NK-92 treated with Interleukin-12 subunit alpha and Interleukin-12 subunit beta, amount 100 ng/mL, for 24 hours (cell line): ENCODE measurements around the gene DFFA.
A peak's percentile ranks its signal among the peaks of the same experiment; 100 is the strongest.

Experiments
- DNase-seq: peaks from one replicate; lab custom pipeline; 2025; lab: John Stamatoyannopoulos, UW

The DFFA gene, protein sequence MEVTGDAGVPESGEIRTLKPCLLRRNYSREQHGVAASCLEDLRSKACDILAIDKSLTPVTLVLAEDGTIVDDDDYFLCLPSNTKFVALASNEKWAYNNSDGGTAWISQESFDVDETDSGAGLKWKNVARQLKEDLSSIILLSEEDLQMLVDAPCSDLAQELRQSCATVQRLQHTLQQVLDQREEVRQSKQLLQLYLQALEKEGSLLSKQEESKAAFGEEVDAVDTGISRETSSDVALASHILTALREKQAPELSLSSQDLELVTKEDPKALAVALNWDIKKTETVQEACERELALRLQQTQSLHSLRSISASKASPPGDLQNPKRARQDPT

DNA sequence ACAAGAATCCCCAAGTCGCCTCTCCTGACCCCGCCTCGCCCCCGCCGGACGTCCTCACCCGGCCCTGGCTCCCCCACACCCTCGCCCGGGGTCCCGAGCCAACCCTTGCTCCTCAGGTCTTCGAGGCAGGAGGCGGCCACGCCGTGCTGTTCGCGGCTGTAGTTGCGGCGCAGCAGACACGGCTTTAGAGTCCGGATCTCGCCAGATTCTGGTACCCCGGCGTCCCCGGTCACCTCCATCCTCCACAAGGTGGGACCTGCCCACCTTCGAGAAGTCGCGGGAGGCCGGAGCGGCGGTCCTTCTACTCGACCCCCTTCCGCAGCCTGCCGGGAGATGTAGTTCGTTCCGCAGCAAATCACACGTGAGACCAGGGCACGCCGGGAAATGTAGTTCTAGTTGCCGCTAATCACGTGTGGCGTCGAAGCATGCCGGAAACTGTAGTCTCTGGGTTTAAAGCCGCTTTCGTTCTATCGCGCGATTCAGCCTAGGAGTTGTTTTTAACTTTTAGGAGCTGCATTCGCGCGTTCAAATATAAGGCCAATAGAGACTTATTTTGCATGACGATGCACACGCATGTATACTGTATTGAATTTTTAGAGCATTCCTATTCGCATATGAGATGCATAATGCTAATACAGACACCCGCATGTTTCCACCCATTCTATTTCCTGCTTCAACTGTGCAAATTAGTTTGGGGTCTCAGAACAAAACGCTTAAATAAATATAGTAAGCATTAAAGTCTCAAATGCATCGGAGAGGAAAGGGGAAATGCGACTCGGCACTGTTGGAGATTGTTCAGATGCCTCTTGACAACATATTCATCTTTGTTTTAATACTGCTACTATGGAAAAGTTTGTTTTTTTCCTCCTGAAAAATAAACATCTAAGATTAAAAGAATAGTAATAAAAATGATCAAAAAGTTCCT is at the start of gene DFFA:
Gene DFFA (minus strand): TSS at position 310 of the 925 bp plus-strand sequence. CDS start 71 bp downstream, at position 239.
- DNase-seq = peak; percentile 94

DNA sequence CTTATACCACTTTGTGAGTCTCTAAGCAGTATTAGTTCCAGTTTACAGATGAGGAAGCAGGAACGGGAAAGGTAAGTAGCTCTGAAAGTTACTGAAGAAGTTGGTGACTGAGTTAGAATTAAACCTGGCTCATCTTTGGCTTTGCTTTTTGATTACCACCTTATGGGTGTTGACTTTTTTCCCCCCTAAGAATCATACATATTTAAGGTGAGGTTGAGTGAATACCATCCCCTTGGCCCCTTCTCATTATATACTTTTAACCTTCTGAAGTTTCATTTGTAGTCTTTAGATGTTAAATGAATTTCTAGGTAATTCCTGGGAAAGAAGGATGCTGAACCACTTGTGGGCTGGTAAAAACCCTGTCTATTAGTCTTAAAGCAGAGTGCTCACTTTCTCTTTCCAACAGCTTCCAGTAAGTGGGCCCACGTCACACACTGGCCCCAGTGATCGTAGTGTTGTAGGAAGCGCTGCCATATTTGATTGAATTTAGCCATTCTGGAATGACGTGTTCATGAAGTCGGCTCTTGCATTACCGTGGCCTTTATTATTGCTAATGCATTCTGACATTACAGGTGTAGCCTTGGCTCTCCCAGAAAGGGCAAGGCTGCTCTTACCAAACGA is 49.3 kb upstream of the DFFA start:
- DNase-seq = no peak

DNA sequence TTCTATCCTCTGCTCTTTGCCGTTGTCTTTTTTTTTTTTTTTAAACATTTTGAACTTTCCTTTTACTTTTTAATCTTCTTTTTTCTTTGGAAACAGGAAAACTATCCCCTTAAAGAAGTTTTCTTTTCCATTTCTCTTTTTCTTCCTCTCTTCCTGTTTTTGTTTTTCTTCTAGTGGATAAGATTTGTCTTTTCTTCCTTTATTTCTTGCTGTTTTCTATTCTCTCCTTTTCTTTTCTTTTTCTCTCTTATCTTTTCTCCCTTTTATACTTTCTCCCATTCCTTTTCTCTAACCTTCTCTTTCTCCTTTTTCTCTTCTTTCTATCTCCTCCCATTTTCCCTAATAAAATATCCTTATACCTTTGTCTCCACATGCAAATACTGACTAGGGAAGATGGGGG is 48.6 kb upstream of the DFFA start:
- DNase-seq = no peak

- no peak for DNase-seq
These were observed 48.2 kb upstream of the DFFA start for GRCh38 chr1:10520497-10520896.

DNA sequence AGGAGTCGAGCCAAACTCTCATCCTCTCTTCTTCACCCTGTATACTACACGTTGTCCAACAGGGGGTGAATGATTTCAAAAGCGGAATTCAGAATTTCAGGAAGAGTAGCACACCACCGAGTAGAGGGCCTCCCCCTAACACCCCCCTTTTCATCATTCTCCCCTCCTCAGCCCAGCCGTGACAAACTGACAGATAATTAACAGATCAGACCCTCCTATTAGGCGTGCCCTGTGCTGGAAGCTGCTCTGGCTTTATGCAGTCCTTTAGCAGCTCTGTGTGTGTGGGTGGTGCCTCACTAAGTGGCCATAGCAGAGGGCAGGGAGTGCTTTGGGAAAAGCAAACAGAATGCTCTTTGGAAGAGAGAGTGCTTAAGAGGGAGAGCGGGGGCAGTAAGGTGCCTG is 46.7 kb upstream of the DFFA start:
- DNase-seq = no peak

DNA sequence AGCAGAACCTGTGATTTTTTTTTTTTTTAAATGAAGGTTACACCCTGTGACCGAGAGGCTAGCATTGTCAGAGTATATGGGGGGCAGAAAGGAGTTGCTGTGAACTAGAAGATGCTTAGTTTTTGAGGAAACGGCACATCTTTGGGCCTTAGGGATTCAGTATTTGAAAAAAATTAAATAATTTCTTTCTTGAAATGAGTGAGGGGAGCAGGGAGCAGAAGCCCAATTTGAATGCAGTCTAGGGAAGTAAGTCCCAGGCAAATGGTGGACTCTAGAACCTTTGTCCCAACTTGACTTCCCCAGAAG is 45.3 kb upstream of the DFFA start:
- no peak for DNase-seq

- no peak for DNase-seq
These were observed 44.8 kb upstream of the DFFA start for GRCh38 chr1:10516925-10517676.

DNA sequence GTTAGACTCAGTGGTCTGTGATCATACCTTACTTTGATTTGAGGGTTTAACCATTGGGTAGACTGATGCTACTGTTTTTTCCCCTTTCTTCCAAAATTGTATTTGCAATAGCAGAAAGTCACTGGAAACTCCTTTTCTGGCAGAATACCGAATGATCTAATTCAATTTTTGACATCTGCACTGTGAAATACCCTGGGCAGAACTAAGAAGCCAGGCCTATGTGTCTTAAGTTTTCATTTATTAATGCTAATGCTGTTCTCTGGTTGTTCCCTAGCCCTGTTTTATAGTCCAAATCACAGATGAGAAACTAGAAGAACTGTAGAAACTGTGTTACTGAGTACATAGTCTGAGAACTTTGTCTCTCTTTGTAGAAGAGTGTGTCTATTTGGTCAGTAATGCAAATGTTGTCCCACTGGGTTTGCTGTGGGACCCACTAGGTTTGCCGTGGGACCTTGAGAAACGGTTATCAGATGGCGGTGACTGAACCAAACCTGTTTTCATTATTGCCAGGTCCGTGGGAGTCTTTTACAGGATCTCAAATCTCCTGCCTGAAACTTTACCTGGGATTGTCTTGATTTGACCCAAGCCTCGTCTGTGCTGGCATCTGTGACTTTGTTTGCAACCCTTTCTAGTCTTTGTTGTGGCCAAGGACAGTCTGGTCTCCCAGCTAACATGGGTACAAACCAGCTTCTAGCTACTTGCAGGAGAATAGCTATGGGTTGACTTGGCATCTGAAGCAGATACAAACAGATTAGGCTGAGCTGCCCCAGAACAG is 43.8 kb upstream of the DFFA start:
- no peak for DNase-seq

DNA sequence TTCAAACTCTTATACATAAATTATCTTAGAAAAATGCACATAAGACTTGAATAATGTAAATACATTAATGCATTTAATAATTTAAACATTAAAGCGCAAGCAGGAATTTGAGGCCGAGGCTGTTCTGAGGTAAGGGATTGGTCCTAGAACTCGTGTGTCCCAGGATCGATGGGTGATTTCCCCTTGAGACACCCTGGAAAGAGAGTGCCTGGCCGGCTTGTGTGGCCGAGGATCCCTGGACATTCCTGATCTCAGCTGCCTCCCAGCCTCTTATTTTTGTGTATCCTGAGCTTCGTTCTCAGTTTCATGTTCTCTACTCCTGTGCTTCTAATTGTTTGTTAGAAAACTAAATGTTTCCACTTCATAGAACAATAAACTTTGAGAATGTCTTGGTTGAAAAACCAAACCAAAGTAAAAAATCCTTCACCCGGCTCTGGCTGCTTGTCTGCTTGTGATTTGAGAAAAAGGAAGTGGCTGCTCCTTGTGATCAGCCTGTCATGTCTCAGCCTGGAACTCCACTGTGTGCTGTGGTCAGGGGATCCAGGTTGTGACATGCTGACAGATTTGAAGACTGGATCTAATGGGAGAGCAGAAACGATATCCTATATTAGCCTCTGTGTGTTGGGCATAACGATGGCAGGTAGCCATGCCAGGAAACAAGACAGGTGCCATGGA is 43.1 kb upstream of the DFFA start:
- DNase-seq = no peak

GRCh38 chr1:10514490-10515235 is 42.3 kb upstream of the DFFA start:
- no peak for DNase-seq

DNA sequence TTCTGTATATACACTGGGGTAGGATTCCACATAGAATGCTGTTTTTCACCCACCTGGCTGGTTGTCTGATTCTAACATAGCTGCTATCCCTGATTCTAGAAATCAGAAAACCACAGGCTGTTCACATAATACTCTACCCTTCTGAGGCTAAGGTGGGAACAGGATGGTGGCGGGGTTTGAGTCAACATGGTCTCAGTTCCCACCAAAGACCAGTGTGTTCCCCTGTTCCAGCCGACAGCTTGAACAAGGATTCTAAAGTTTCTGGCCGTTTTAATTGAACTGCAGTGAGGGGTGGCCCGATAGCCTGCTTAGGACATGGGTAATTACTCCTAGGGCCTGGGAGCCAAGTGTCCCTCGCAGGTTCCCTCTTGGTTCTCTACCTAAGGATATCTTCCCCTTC is 40.9 kb upstream of the DFFA start:
- no peak for DNase-seq

DNA sequence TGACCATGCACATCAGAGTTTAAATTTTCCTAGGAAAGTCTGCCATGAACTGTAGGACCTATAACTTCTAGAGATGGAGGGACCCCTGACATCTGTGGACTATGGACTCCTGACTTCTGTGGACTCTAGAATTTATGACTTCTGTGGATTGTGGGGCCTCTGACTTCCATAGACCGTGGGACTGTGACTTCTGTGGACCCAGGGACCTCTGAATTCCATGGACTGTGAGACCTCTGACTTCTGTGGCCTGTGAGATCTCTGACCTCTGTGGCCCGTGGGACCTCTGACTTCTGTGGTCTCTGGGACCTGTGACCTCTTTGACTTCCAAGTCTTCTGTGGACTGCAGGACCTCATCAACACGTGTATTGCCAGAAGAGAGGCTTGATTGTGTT is 39.2 kb upstream of the DFFA start:
- no peak for DNase-seq

DNA sequence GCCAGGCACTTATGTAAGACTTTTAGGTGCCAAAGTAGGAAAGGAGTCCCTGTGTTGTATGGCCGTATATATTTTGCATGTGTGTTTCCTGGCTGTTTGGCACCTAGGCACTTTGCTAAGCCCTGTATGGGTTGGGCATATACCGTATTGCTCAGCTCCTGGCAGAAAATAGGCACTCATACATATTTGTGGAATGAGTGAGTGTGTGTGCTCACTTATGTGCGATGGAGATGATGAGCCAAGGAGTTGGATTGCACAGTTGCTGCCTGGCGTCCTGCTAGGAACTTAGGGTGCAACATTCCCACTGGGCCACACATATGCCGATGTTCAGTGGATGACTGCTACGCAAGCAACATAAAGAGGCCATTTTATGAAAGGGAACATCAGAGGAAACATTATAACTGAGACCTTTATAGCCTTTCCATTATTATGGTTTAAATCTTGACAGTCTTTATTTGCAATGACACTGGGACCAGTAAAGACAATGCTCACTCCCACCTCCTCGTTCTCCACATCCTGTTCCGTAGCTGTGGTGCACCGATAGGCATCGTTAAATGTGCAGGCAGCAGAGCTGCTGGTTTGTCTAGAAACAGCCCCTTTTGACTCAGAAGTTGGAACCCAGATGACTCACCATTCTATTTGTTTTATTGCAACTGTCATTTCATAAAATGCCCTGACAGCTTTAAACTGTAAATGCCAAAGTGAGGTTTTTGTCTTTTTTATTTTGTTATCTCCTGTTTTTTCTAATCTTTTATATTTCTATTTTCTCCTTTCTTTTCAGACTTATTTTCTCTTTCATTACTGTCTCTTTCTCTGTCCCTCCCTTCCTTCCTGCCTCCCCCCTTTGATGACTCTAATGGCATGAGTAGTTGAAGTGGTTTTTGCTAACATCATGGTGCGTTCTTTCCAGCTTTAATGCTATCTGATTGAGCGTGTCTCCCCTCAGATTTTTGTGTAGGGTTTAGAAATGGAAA is 38.5 kb upstream of the DFFA start:
- peak; percentile 43 for DNase-seq

DNA sequence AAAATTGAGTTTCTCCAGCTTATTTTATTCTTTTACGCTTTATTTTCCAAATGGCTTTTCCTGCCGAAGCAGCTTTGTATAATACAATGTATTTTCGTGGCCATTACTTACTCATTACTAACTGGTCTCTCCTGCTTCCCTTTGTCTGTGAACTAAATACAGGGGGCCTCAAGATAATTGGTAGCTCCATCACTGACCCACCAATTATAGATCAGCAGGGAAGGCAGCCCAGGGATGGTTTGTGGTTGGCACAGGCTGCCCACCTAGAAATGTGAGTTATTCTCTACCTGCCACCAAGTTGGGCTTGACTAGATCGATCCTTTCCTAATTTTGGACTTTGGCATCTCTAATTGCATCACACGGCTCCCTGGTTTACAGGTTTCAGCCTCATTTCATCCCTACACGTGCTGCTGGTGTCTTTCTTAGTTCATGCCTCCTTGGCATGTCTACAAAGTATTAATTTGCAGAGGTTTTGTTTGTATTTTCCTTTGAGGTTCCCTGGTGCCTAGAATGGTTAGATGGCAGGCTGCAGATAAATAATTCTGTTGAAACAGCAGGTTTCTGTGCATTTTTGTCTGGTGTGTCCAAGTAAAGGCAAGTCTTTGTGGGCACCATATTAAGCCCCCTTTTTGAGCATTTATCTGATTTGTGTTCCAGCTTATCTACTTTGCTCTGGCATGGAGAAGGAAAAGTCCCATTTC is 37.6 kb upstream of the DFFA start:
- DNase-seq = no peak

GRCh38 chr1:10508511-10508951 is 36.2 kb upstream of the DFFA start:
- no peak for DNase-seq

DNA sequence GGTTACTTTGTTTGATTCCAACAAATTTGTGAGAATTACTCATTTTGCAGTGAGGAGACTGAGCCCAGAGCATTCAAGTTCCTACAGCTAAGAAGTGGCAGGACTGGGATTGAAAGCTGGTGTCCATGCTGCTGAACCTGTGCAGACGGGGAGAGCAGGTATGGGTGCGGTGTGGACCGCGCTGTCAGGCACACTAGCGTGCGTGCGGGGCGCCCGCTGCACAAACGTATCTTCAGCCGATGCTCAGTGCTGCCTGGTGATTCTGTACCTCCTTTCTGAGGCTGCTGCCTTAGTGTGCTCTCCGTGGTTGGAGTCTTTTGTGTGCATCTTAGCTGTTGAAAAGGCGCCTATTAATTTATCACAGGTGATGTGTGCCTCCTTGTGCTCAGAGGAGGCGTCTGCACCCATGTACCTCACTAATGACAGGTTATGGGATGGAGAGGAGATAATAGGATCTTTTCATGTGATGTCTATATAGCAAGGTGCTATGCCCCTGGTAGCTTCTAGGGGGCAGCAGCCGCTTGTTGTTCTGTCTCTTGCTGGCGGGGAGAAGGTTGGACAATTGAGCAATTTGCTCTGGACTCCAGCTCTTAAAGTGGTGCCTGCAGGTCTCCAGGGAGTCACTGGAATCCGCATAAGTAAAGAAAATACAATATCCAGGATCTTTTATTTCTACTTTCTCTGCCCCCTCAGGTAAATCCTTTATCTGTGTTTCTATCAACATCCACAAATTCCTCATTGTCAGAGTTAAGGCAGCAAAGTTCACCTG is 35.0 kb upstream of the DFFA start:
- DNase-seq = peak; percentile 35

GRCh38 chr1:10506677-10507047 is 34.3 kb upstream of the DFFA start:
- no peak for DNase-seq
